RKO (cell line): ENCODE measurements around the gene PRF1.

ENCODE experiments used
- DNase-seq: peaks from one replicate; pipeline ENCODE4 v3.0.0-alpha.2; 2016; ENCODE audit warnings: low spot score

Gene PRF1

DNA sequence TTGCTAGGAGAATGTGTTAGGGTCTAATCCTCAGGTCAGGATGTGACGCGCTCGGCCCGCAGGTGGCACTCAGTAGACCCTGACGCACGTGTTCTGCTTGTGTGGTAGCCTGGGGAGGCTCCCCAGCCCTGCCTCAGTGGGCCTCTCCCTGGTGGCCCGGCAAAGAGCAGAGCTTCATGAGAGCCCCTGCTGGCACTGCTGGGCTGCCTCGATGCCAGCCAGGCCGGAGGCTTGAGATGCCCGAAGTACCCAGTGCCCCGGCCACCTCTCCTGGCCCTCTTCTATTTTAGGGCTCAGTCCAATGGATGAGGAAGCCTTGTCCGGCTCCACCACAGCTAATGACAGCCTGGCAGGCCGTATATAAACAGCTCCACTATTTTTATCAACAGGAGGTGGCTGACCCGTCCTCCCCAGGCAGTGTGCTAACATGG, 42.0 kb downstream of the PRF1 start:
- DNase-seq, result no peak

DNA sequence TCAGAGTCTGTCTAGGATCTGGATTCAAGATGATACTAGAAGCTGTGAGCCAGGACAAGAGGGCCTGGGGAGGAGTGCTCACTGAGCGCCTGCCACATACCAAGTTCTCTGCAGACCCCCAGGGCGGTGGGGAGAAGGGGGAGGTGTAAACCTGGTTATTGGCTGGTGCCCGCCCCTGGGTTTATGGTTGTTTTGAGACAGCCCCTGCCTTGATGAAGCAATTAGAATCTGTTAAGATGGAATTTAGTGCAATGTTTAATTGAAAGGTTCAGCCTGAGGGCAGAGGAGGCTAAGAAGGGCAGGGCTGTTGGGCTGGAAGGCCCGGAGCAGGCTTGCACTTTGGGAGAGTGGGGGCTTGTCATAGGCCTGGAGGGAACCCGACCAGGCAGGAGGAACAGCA, 42.7 kb downstream of the PRF1 start:
- DNase-seq, result no peak

DNA sequence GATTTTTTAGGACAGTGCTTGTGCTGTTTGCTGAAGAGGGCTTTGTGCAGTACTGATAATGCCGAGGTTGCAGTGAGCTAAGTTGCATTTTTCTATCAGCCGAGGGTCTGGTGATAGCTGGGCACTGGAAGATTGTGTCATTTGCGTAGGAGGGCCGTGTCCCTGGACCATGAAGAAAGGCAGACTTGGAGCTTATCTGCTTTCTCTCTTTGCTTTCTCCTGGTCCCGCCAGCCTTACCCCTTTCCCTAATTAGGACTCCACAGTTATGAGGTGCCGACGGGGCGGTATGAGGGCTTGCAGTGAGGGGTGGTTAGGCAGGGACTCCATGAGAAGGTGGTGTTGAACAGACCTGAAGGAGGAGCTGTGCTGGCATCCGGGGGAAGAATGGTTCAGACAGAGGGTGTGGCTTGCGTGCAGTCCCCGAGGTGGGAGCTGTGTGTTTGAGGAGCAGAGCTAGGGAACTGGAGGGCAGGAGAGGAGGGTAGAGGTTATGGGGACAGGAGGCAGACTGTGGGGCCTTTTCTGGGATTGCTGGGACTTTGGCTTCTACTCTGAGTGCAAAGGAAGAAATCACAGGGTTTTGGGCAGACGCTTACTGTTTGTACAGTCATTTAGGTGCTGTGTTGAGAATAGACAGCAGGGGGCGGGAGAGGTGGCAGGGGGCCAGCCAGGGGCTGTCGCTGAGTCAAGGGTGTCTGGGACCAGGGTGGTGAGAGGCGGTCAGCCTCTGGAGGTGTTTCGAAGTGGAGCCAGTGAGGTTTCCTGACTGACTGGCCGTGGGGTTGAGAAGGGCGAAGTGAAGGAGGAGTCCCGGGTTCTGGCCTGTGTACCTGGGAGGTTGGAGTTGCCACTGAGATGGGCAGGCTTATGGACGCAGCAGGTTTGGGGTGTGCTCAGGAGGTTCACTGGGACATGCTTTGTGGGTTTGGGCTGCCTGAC, 43.4 kb downstream of the PRF1 start:
- DNase-seq, result no peak

DNA sequence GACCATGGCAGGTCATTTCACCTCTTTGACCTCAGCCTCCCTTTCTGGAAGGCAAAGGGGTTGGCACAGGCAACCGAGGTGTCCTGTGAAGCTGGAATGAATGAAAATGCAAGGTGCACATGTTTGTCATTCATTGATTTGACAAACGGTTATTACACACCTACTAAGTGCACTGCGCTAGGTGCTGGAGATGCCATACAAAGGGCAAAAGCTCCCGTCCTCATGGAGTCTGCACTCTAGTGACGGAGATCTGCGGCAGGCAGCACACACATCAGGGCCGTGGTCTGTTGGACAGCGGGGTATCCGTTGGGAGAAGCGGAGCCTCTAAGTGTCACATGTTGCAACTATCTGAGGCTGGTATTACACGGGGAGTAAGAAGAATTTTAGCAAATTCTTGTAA, 44.2 kb downstream of the PRF1 start:
- no peak for DNase-seq

DNA sequence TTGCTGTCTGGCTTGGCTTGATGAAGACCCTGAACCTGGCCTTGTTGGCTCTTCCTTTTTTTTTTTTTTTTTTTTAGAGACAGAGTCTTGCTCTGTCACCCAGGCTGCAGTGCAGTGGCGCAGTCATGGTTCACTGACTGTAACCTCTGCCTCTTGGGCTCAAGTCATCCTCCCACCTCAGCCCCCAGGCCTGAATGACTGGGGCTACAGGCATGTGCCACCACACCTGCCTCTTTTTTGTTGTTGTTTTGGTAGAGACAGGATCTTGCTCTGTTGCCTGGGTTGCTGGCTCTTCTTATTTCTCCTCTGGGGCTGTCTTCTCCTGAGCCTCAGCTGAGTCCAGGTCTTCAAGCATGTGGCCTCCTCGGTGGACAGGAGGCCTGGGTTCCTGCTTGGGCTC, 44.7 kb downstream of the PRF1 start:
- no peak for DNase-seq

DNA sequence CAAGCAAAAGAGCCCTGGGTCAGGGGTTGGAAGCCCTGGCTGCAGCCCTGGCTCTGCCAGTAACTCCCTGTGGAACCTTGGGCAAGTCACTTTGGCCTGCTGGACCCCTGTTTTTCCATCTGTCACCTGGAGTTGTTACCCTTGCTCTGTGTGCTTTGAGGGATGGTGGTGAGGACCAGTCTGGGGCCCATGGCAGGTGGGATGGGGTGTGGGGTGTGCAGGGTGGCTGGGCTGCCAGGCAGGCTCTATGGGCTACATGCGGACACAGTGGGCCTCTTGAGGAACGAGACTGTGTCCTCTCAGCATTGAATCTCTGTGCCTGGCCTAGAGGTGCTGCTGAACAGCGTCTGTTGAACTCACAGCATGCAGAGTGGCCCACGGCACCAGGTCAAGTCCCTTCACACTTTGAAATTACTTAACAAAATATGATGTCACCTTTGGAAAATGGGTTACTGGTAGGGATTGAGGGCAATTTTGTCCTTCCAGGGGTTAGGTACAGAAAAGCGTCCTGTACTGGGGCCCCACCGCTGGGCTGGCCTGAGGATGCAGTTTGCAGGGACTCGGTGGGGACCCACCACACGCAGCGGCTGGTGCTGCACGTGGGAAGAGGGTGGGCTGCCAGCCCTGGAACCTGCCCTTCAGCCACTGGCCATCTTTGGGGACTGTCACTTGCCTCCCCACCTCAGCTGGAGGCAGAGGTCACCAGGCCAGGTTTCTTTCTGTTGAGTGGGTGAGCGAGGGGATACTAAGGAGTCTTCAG, 45.3 kb downstream of the PRF1 start:
- DNase-seq, result no peak

DNA sequence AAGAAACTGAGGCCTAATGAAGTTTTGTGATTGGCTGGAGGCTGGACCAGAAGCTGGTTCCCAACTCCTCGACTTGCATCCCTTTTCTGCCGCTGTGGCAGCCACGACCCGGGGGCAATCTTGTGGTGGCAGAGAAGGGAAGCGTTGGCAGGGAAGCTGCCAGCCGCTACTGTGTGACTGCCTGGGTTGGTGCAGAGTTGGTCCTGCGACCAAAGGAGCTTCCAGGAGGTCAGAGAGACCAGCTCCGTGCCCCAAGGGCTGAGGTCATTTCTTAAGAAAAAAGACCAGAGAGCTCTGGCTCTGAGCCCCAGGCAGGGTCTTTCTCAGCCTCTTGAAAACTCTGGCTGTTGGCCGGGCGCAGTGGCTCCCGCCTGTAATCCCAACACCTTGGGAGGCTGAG, 47.2 kb downstream of the PRF1 start:
- no peak for DNase-seq

DNA sequence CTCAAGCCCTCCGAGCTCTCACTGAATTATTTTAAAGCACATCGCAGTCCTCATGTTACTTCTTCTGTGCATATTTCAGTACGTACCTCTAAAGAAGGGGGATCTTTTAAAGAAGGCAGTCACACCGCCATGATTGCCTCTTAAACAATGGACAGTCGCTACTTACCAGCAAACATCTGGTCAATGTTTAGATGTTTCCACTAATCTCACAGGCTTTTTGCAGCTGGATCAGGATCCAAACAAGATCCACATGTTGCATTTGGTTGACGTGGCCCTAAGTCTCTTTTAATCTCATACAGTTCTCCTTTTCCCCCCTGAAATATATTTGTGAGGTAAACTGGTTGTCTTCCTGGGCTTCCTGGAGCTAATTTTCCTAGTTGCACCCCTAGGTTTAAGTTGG, 50.0 kb downstream of the PRF1 start:
- DNase-seq, result no peak

DNA sequence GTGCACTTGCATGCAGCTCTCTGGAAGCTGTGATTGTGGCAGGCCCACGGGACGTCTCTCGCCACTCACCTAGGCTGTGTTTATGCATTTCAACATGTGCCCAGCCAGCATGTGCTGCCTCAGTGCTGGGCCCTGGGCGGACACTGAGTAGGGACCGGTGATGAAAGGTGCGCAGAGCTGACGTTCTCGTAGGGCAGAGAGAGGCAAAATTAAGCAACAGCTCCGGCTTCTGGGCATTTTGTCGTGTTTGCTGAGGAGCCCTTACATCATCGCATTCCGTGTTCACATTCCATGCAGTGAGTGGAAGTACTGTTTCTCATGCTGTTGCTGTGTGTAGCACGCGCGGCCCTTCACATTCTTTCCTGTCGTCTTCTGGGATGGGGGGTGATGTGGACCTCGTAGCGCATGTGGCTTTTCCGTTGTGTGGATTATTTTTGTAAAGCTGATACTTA, 50.5 kb downstream of the PRF1 start:
- no peak for DNase-seq

DNA sequence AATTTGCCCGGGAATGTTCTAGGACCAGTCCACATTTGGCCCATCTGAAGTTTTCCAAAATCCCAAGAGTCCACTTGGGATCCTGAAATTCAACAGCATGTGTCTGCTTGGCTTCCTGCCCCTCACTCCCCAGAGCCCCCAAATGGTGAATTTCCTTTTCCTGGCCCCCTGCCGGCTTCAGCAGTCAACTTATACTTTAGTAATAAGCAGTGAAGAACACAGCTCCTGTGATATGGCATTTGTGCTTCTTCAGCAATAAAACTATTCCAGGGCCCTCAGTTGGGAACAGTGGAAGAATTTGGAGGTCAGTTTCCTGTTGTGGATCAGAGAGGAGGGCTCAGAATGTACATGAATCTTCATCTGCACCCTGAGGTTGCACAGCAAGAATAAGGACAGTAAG, 51.1 kb downstream of the PRF1 start:
- no peak for DNase-seq

DNA sequence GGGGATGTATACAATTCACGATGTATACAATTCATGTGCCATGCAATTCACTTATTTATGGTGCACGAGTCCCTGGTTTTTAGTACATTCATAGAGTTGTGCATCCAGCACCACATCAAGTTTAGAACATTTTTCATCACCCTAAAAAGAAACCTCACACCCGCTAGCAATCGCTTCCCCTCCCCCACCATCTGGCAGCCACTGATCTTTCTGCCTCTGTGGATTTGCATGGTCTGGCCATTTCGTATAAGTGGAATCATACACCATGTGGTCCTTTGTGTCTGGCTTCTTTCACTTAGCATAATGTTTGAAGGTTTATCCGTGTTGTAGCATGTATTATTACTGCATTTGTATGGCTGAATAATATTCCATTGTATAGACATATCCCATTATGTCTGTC, 52.1 kb downstream of the PRF1 start:
- DNase-seq, result no peak

DNA sequence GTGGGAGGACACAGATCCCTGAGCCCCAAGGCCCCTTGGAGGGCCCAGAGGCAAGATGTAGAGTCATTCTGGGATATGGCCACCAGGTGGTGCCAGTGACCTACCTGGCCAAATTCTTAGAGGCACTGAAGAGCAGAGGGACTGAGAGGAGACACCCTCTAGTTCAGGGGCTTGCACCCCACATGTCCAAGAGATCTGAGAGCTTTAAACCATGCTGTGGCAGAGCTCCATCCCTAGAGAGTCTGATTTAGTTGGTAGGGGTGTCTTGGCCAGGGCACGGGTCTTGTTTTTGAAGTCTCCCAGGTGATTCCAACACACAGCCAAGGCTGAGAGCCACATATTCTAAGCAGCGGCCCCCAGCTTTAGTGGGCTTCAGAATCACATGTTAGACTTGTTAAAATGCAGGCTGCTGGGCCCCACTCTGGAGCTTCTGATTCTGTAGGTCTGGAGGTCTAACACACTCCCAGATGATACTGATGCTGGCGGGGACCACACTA, 52.5 kb downstream of the PRF1 start:
- DNase-seq, result peak; percentile 57

DNA sequence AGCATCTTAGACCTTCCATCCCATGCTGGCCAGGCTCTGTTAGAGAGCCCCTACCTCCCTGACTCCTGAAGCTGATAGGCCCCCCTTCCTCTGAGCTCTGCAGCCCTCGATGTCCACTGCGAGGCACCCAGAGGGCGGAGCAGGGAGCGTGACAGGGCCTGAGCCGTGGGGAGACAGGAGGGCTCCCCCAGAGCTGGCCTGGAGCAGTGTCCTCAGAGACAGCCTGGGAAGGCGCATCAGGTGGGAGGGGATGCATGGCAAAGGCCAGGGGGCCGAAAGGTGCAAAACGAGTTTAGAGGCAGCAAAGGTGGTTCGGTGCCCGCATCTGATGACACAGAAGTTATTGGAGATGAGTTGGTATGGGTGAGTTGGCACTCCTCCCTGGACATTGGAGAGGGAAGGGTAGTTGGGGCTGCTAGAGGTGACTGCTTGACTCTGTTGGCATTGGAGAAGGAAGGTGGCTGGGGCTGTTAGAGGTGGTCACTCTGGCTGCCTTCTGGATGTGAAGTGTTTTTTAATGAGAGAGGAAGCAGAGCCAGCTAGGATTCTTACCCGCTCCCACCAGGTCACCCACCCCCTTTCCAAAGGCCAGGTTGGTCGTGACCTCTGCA, 53.1 kb downstream of the PRF1 start:
- no peak for DNase-seq
